Transverse colon (tissue), 3 donors: ENCODE data around the gene KHDC4.

ENCODE experiments used
- CTCF ChIP-seq, 5 experiments: fragments of 200-600 bp in 3 of 5; fragments of 450-650 bp in 2 of 5; sonication (generic) in 3 of 5; IDR thresholded peaks; 1 replicate in 2 of 5; 2 replicates in 3 of 5; pipeline ENCODE4 v1.5.1; 2016 to 2017; ENCODE audit warnings: antibody characterized with exemption in 5 of 5, inconsistent platforms in 3 of 5, mild to moderate bottlenecking in 2 of 5, moderate library complexity in 1 of 5
- EP300 ChIP-seq: sonication (generic); formaldehyde crosslinking; IDR thresholded peaks from one replicate; pipeline ENCODE4 v1.6.1; 2017; ENCODE audit warnings: antibody characterized with exemption, low read depth
- POLR2A ChIP-seq: fragments of 450-650 bp; IDR thresholded peaks from one replicate; pipeline ENCODE4 v1.6.1; 2016; ENCODE audit warnings: antibody characterized with exemption, mild to moderate bottlenecking, moderate library complexity

- TF ChIP-seq CTCF (IDR thresholded peaks at IDR 0.05) (no peak), POLR2A (no peak), EP300 (no peak)
Observed at GRCh38 chr1:155932487-155932886, 1.7 kb downstream of the KHDC4 start.
